ENCODE results near the gene FBXO24.
"Not testable (repeated sequence)": the region's sequence is repeated elsewhere in the genome, so short reads cannot be mapped to it uniquely, and the experiment has no call there.

FBXO24 gene

DNA sequence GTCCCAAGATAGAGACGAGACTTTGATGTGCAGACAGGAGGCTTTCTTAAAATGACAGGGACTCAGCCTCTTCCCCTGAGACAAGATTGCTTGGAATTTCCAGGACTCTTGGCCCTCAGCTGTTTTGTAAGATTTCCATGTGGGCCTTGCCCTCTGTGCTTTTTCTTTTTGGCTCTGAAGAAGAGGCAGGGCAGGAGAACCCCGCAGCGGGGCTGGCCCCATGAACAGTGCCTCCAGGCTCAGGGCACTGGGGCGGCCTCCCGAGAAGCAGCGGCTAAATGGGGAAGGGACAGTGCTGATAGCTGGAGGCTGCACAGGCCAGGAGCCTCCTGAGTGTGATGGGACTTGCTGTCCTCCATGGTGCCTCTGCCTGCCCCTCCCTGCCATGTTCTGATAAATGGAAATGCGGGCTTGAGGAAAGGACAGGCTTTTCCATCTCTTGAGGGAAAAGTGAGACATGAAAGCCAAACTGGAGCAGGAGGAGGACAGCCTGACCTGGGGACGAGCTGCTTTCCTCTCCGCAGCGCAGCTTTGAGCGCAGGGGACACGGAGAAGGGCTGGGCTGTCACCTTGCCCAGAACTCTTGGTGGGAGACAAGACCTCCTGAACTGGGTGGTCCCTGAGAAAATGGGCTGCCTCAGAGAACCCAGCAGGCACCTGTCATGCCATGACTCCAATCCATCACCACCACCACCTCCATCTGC lies 24.5 kb upstream of the FBXO24 start:
- no peak for ATAC-seq (ENCODE audit: low read depth)
- no peak for DNase-seq (ENCODE audit: low spot score)
- TF ChIP-seq, protein P1, sequence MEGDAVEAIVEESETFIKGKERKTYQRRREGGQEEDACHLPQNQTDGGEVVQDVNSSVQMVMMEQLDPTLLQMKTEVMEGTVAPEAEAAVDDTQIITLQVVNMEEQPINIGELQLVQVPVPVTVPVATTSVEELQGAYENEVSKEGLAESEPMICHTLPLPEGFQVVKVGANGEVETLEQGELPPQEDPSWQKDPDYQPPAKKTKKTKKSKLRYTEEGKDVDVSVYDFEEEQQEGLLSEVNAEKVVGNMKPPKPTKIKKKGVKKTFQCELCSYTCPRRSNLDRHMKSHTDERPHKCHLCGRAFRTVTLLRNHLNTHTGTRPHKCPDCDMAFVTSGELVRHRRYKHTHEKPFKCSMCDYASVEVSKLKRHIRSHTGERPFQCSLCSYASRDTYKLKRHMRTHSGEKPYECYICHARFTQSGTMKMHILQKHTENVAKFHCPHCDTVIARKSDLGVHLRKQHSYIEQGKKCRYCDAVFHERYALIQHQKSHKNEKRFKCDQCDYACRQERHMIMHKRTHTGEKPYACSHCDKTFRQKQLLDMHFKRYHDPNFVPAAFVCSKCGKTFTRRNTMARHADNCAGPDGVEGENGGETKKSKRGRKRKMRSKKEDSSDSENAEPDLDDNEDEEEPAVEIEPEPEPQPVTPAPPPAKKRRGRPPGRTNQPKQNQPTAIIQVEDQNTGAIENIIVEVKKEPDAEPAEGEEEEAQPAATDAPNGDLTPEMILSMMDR (IDR thresholded peaks at IDR 0.05; ENCODE audit: poor library complexity, severe bottlenecking): no peak
- H3K27me3 ChIP-seq (ENCODE audit: insufficient read depth, poor library complexity, severe bottlenecking): no peaks in the 10 kb centered on the region
- H3K36me3 ChIP-seq (ENCODE audit: low read depth): peaks cover 4% of the 10 kb centered on the region; the same call in 1 of the 2 replicates
- H3K9me3 ChIP-seq (ENCODE audit: severe bottlenecking): no peaks in the 10 kb centered on the region
- H3K4me1 ChIP-seq (ENCODE audit: insufficient read depth, poor library complexity, severe bottlenecking): no peaks in the 10 kb centered on the region
- no peak overlapping the region for H3K27ac ChIP-seq (ENCODE audit: poor library complexity, severe bottlenecking)
- H3K4me3 ChIP-seq (ENCODE audit: severe bottlenecking): no peak overlapping the region

- Histone ChIP-seq H3K27me3 (ENCODE audit: insufficient read depth, poor library complexity, severe bottlenecking) (no peaks in the 10 kb centered on the region), H3K4me3 (ENCODE audit: severe bottlenecking) (no peak overlapping the region), H3K4me1 (ENCODE audit: insufficient read depth, poor library complexity, severe bottlenecking) (no peaks in the 10 kb centered on the region), H3K9me3 (ENCODE audit: severe bottlenecking) (no peaks in the 10 kb centered on the region), H3K27ac (ENCODE audit: poor library complexity, severe bottlenecking) (no peak overlapping the region), H3K36me3 (ENCODE audit: low read depth) (peaks cover 3% of the 10 kb centered on the region; the same call in 1 of the 2 replicates)
- TF ChIP-seq, protein P1 (IDR thresholded peaks at IDR 0.05; ENCODE audit: poor library complexity, severe bottlenecking): no peak
- DNase-seq (ENCODE audit: low spot score) (no peak), ATAC-seq (ENCODE audit: low read depth) (no peak)
These were observed 23.7 kb upstream of the FBXO24 start for GRCh38 chr7:100562195-100563099.

DNA sequence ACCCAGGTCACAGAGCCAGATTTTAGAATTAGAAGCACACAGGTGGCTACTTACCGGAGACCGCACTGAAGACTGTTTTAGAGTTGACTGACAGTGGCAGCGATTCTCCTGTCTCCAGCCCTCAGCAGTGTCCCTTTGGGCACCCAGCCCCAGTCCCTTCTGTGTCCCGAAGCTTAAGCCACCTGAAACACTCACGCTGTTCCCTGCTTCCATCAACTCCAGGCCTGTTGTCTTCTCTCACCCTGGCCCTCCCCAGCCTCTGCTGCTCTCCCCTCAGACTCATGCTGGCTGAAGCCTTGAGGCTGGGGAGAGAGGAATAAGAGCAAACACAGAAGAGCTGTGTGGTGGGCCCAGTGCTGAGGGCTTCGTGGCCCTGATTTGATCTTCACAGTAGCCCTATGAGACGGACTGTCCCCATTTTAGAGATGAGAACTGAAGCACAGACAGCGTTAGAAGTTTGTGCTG lies 23.0 kb upstream of the FBXO24 start:
- no peak overlapping the region for H3K27ac ChIP-seq (ENCODE audit: poor library complexity, severe bottlenecking)
- no peaks in the 10 kb centered on the region for H3K27me3 ChIP-seq (ENCODE audit: insufficient read depth, poor library complexity, severe bottlenecking)
- TF ChIP-seq, protein P1 (IDR thresholded peaks at IDR 0.05; ENCODE audit: poor library complexity, severe bottlenecking): no peak
- DNase-seq (ENCODE audit: low spot score) (no peak), ATAC-seq (ENCODE audit: low read depth) (no peak)
- 0 out of 2 replicates have a peak, but pooled peaks cover 3% of the 10 kb centered on the region for H3K36me3 ChIP-seq (ENCODE audit: low read depth)
- no peaks in the 10 kb centered on the region for H3K4me1 ChIP-seq (ENCODE audit: insufficient read depth, poor library complexity, severe bottlenecking)
- H3K9me3 ChIP-seq (ENCODE audit: severe bottlenecking): no peaks in the 10 kb centered on the region
- H3K4me3 ChIP-seq (ENCODE audit: severe bottlenecking): no peak overlapping the region

GRCh38 chr7:100563809-100564400 lies 22.2 kb upstream of the FBXO24 start:
- DNase-seq (ENCODE audit: low spot score) (no peak), ATAC-seq (ENCODE audit: low read depth) (peak; percentile 49; the same call in 2 of the 3 replicates)
- Histone ChIP-seq H3K27me3 (ENCODE audit: insufficient read depth, poor library complexity, severe bottlenecking) (no peaks in the 10 kb centered on the region), H3K27ac (ENCODE audit: poor library complexity, severe bottlenecking) (no peak overlapping the region), H3K4me3 (ENCODE audit: severe bottlenecking) (no peak overlapping the region), H3K9me3 (ENCODE audit: severe bottlenecking) (no peaks in the 10 kb centered on the region), H3K4me1 (ENCODE audit: insufficient read depth, poor library complexity, severe bottlenecking) (no peaks in the 10 kb centered on the region), H3K36me3 (ENCODE audit: low read depth) (0 out of 2 replicates have a peak, but pooled peaks cover 3% of the 10 kb centered on the region)
- TF ChIP-seq, protein P1 (IDR thresholded peaks at IDR 0.05; ENCODE audit: poor library complexity, severe bottlenecking): peak; percentile 88

- ATAC-seq (ENCODE audit: low read depth); H3K27me3 ChIP-seq (ENCODE audit: insufficient read depth, poor library complexity, severe bottlenecking); DNase-seq (ENCODE audit: low spot score); H3K4me3 ChIP-seq (ENCODE audit: severe bottlenecking); H3K4me1 ChIP-seq (ENCODE audit: insufficient read depth, poor library complexity, severe bottlenecking); H3K27ac ChIP-seq (ENCODE audit: poor library complexity, severe bottlenecking); H3K9me3 ChIP-seq (ENCODE audit: severe bottlenecking); H3K36me3 ChIP-seq (ENCODE audit: low read depth): not testable (repeated sequence)
These were observed 21.7 kb upstream of the FBXO24 start for GRCh38 chr7:100564405-100564804.
